Activated CD8-positive, alpha-beta T cell treated with anti-CD3 and anti-CD28 coated beads for 36 hours (primary cell): ENCODE data around the gene LAMC1. TPM values are rescaled to one million over a fixed set of nuclear protein-coding genes. Genes with fewer than 3 reads are reported as not detected.
"Not testable (repeated sequence)": the region's sequence is repeated elsewhere in the genome, so short reads cannot be mapped to it uniquely, and the experiment has no call there.

Source experiments
- ATAC-seq: fragments of 200-7000 bp; cut with Tn5 transposase; one replicate; pipeline ENCODE4 v1.10.0; 2021; ENCODE audit warnings: mild to moderate bottlenecking, moderate library complexity
- CTCF ChIA-PET: fragments of 350-600 bp; sonication (Branson Sonifier 250); formaldehyde crosslinking; loops from one replicate; lab custom pipeline; 2021; ENCODE audit warnings: antibody characterized with exemption; lab: Charles Lee
- POLR2A ChIA-PET: fragments of 350-600 bp; sonication (Branson Sonifier 250); formaldehyde crosslinking; loops from one replicate; lab custom pipeline; 2021; ENCODE audit warnings: antibody characterized with exemption; lab: Charles Lee
- DNase-seq: peaks from one replicate; pipeline ENCODE4 v3.0.0-alpha.2; 2020
- H3K27ac Mint-ChIP-seq: one replicate; pipeline ENCODE4 v1.8.0; 2021; ENCODE audit warnings: mild to moderate bottlenecking, mixed read lengths
- H3K27me3 Mint-ChIP-seq: one replicate; pipeline ENCODE4 v1.8.0; 2021; ENCODE audit warnings: mixed read lengths
- H3K36me3 Mint-ChIP-seq: one replicate; pipeline ENCODE4 v1.8.0; 2021; ENCODE audit warnings: low read depth, mixed read lengths
- H3K4me1 Mint-ChIP-seq: one replicate; pipeline ENCODE4 v1.8.0; 2021; ENCODE audit warnings: low read depth, mixed read lengths
- H3K4me3 Mint-ChIP-seq: one replicate; pipeline ENCODE4 v1.8.0; 2021; ENCODE audit warnings: mild to moderate bottlenecking, moderate library complexity, mixed read lengths
- H3K9me3 Mint-ChIP-seq: one replicate; pipeline ENCODE4 v1.8.0; 2021; ENCODE audit warnings: mixed read lengths
- intact Hi-C: fragments of 100-400 bp; cut with micrococcal nuclease; formaldehyde crosslinking; loops from one replicate; pipeline ENCODE4 v1.10.0; 2022
- total RNA-seq, 2 experiments: library from RNA; stranded (reverse); gene quantifications; one replicate each; pipeline ENCODE4 v1.2.3, GENCODE V29; 2021
- TF ChIP-seq, protein P1 (sequence below): fragments of 200-600 bp; IDR thresholded peaks from one replicate; pipeline ENCODE4 v1.8.0; 2022; ENCODE audit warnings: antibody characterized with exemption, mild to moderate bottlenecking

Gene LAMC1
- total RNA-seq, 2 experiments from 2014 or later = 0.22 to 0.23 TPM

DNA sequence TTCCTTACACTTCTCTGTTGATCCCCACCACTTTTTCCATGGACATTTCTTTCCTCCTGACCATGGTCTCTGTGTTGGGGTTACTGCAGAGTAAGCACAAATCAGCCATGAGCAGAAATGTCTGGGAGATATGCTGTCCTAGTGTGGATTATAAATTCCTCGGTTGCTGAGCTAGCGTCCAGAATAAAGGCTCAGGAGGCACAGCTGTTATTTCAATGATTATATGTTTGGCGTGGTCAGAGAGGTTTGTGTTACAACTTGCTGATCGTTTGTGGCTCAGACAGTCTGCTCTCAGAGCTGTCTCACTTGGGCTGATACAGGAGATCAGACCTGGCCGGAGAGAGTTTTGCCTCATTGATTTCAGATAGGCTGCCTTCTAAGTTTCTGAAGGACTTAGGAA, 125.4 kb downstream of the LAMC1 start:
- POLR2A ChIA-PET = no interaction called here
- no peak overlapping the region for H3K27ac Mint-ChIP-seq

DNA sequence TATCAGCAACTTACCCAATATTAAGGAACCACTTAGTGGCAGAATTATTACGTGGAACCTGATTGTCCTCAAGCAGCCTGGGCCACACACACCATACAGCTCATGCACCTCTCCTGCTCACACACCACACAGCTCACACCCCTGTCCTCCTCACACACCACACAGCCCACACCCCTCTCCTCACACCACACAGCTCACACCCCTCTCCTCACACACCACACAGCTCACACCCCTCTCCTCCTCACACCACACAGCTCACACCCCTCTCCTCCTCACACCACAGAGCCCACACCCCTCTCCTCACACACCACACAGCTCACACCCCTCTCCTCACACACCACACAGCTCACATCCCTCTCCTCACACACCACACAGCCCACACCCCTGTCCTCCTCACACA, 126.1 kb downstream of the LAMC1 start:
- Mint-ChIP-seq H3K27ac (no peak overlapping the region), H3K9me3 (no peaks in the 10 kb centered on the region), H3K36me3 (no peaks in the 10 kb centered on the region), H3K4me3 (no peak overlapping the region), H3K4me1 (no peaks in the 10 kb centered on the region), H3K27me3 (no peaks in the 10 kb centered on the region)
- TF ChIP-seq, protein P1, sequence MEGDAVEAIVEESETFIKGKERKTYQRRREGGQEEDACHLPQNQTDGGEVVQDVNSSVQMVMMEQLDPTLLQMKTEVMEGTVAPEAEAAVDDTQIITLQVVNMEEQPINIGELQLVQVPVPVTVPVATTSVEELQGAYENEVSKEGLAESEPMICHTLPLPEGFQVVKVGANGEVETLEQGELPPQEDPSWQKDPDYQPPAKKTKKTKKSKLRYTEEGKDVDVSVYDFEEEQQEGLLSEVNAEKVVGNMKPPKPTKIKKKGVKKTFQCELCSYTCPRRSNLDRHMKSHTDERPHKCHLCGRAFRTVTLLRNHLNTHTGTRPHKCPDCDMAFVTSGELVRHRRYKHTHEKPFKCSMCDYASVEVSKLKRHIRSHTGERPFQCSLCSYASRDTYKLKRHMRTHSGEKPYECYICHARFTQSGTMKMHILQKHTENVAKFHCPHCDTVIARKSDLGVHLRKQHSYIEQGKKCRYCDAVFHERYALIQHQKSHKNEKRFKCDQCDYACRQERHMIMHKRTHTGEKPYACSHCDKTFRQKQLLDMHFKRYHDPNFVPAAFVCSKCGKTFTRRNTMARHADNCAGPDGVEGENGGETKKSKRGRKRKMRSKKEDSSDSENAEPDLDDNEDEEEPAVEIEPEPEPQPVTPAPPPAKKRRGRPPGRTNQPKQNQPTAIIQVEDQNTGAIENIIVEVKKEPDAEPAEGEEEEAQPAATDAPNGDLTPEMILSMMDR = no peak
- ChIA-PET CTCF (no interaction called here), POLR2A (no interaction called here)
- ATAC-seq (no peak), DNase-seq (no peak)
- intact Hi-C loops = no loop called here

More for the DNA sequence above, 125.4 kb downstream of the LAMC1 start:
- TF ChIP-seq, protein P1 = no peak
- Mint-ChIP-seq H3K36me3 (no peaks in the 10 kb centered on the region), H3K27me3 (no peaks in the 10 kb centered on the region), H3K9me3 (no peaks in the 10 kb centered on the region), H3K4me1 (no peaks in the 10 kb centered on the region), H3K4me3 (no peak overlapping the region)
- CTCF ChIA-PET = no interaction called here
- intact Hi-C loops = no loop called here
- ATAC-seq (no peak), DNase-seq (no peak)

DNA sequence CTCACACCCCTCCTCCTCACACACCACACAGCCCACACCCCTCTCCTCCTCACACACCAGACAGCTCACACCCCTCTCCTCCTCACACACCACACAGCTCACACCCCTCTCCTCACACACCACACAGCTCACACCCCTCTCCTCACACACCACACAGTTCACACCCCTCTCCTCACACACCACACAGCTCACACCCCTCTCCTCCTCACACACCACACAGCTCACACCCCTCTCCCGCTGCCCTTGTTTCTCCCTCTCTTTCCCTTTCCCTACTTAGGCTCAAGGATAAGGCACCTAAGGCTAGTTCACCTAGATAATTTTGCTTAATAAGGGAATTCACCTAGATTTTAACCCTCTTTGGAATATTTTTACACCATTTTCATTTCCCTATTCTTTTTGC, 126.8 kb downstream of the LAMC1 start:
- H3K36me3 Mint-ChIP-seq, H3K4me1 Mint-ChIP-seq, DNase-seq, H3K9me3 Mint-ChIP-seq, POLR2A ChIA-PET, intact Hi-C loops, ATAC-seq, H3K4me3 Mint-ChIP-seq, CTCF ChIA-PET, H3K27ac Mint-ChIP-seq, H3K27me3 Mint-ChIP-seq: not testable (repeated sequence)

DNA sequence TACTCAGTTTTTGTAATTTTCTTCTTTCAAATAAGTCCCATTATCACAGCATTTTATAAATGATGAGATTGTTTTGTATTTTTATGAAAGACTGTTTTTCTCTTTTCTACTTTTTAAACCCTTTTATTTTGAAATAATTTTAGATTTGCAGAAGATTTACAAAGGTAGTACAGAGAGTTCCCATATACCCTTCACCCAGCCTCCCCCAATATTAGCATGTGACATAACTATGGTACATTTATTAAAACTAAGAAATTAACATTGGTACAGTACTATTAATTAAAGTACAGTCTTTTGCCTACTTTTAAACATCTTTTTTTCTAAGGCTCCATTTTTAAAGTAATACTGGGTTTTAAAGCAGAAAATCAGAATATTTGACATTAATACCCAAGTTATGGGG, 127.2 kb downstream of the LAMC1 start:
- no peaks in the 10 kb centered on the region for H3K36me3 Mint-ChIP-seq
- ChIA-PET POLR2A (no interaction called here), CTCF (no interaction called here)
- TF ChIP-seq, protein P1 = no peak
- DNase-seq (no peak), ATAC-seq (no peak)
- H3K9me3 Mint-ChIP-seq = no peaks in the 10 kb centered on the region
- intact Hi-C loops = no loop called here
- no peak overlapping the region for H3K27ac Mint-ChIP-seq
- no peak overlapping the region for H3K4me3 Mint-ChIP-seq
- H3K27me3 Mint-ChIP-seq = peaks cover 2% of the 10 kb centered on the region
- no peaks in the 10 kb centered on the region for H3K4me1 Mint-ChIP-seq

DNA sequence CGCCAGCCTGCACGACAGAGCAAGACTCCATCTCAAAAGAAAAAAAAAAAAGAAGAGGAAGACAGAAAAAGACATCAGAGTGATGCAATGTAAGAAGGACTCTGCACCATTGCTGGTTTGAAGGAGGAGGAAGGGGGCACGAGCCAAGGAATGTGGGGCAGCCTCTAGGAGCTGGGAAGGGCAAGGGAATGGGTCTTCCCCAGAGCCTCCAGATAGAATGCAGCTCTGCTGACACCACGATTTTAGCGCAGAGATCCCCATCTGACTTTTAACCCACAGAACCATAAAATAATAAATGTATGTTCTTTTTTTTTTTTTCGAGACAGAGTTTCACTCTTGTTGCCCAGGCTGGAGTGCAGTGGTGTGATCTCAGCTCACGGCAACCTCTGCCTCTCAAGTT, 129.0 kb downstream of the LAMC1 start:
- Mint-ChIP-seq H3K4me1 (no peaks in the 10 kb centered on the region), H3K36me3 (no peaks in the 10 kb centered on the region)
- POLR2A ChIA-PET = no interaction called here

More for the DNA sequence above, 129.0 kb downstream of the LAMC1 start:
- Mint-ChIP-seq H3K4me3 (no peak overlapping the region), H3K9me3 (no peaks in the 10 kb centered on the region), H3K27ac (no peak overlapping the region), H3K27me3 (peaks cover 5% of the 10 kb centered on the region)
- DNase-seq (no peak), ATAC-seq (no peak)
- CTCF ChIA-PET = no interaction called here
- intact Hi-C loops = no loop called here
- TF ChIP-seq, protein P1 = no peak
